ENCODE data around the gene OR52E2.

OR52E2 gene

DNA sequence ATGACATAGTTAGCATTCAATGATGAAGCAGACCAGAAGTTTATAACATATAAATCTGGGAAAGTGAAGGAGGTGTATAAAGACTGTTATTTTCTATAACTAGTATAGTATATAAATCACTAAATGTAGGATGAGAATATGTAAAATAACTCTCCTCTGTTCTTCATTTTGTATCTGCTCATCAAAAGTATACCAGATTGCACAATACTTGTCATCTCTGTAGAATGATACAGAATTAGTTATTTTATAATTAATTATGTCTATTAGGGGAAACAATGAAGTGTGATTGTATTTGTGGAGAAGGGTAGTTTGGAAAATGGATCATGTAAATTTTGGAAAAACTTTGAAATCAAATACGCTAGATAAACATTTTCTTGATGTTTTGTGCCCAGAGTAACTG, 46.4 kb downstream of the OR52E2 start:
- no peak for DNase-seq (ENCODE audit: low read depth in 3 of 3)

DNA sequence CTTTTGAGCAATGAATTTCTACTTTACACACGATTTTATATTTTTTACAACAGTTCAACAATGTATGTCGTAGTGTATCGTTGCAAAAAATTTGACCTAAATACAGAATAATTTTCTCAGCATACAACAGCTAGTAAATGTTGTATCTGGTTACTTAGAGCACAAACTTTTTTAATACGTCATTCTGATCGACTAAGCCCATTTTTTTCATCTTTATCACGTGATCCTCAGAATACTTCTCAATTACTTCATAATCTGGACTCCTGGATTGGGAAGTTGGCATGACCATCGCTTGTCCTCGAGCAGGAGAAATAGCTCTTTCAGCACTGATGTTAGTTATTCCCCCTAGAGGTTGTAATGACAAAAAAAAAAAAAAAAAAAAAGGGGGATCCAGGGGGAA, 48.2 kb downstream of the OR52E2 start:
- DNase-seq (ENCODE audit: low read depth in 3 of 3) = no peak

Measured in stimulated activated CD4-positive, alpha-beta T cell treated with anti-CD3 and anti-CD28 coated beads, TNF-alpha, amount 100 ng/mL, for 24 hours (primary cell).